HepG2 (cell line): ENCODE measurements around the gene PRM3. TPM values are rescaled to one million over a fixed set of nuclear protein-coding genes. Genes with fewer than 3 reads are reported as not detected.

Experiments
- ARNTL ChIP-seq: sonication (generic); formaldehyde crosslinking; IDR thresholded peaks from 2 replicates; pipeline ENCODE4 v1.4.0; 2020; ENCODE audit warnings: mild to moderate bottlenecking, missing genetic modification reagents
- HES4 ChIP-seq: sonication (generic); formaldehyde crosslinking; IDR thresholded peaks from 2 replicates; pipeline ENCODE4 v1.9.0; 2021; ENCODE audit warnings: mild to moderate bottlenecking, missing genetic modification reagents, borderline replicate concordance
- KLF11 ChIP-seq: IDR thresholded peaks from 2 replicates; pipeline ENCODE4 v1.6.1; 2016; ENCODE audit warnings: missing compliant biosample characterization
- PAF1 ChIP-seq: IDR thresholded peaks from 2 replicates; pipeline ENCODE4 v1.6.1; 2016; ENCODE audit warnings: missing genetic modification reagents, missing compliant biosample characterization
- PPARG ChIP-seq: conservative IDR thresholded peaks from 2 replicates; pipeline ENCODE4 v1.6.1; 2016; ENCODE audit warnings: missing biosample characterization, missing genetic modification reagents
- PRMT3 ChIP-seq: sonication (generic); formaldehyde crosslinking; IDR thresholded peaks from 2 replicates; pipeline ENCODE4 v1.8.1; 2022; ENCODE audit warnings: low read depth, mild to moderate bottlenecking, moderate library complexity, missing genetic modification reagents, borderline replicate concordance
- SATB2 ChIP-seq: sonication (generic); formaldehyde crosslinking; IDR thresholded peaks from 2 replicates; pipeline ENCODE4 v1.5.0; 2020; ENCODE audit warnings: missing genetic modification reagents
- ZBTB25 ChIP-seq: IDR thresholded peaks from 2 replicates; pipeline ENCODE4 v1.6.1; 2018; ENCODE audit warnings: missing genetic modification reagents
- ZIK1 ChIP-seq: sonication (generic); formaldehyde crosslinking; IDR thresholded peaks from 2 replicates; pipeline ENCODE4 v1.5.0; 2020; ENCODE audit warnings: mild to moderate bottlenecking, low read depth, missing genetic modification reagents, borderline replicate concordance
- ZNF160 ChIP-seq: sonication (generic); formaldehyde crosslinking; IDR thresholded peaks from 2 replicates; pipeline ENCODE4 v1.8.0; 2022; ENCODE audit warnings: mild to moderate bottlenecking, inconsistent platforms, missing genetic modification reagents
- ZNF335 ChIP-seq: sonication (generic); formaldehyde crosslinking; IDR thresholded peaks from 2 replicates; pipeline ENCODE4 v1.4.0; 2020; ENCODE audit warnings: missing genetic modification reagents
- ZNF670 ChIP-seq: sonication (generic); formaldehyde crosslinking; IDR thresholded peaks from 2 replicates; pipeline ENCODE4 v1.8.0; 2022; ENCODE audit warnings: mild to moderate bottlenecking, missing genetic modification reagents, borderline replicate concordance
- ZNF766 ChIP-seq: sonication (generic); formaldehyde crosslinking; IDR thresholded peaks from 2 replicates; pipeline ENCODE4 v1.5.0; 2020; ENCODE audit warnings: missing genetic modification reagents, borderline replicate concordance
- polyA plus RNA-seq, 8 experiments: library from polyadenylated mRNA; depleted of rRNA in 3 of 8; stranded (reverse) in 7 of 8; unstranded in 1 of 8; fragments of >200 nt; fragmentation: Illumina TruSeq in 4 of 8; extraction: Trizol in 4 of 8; gene quantifications; 2 replicates each; pipeline versions ENCODE4 v1.2.1 to v1.2.3, GENCODE V29; 2011 to 2016; ENCODE audit warnings: low read depth in 4 of 8, missing spikeins in 1 of 8, mixed read lengths in 1 of 8; ENCODE audit not compliant: insufficient read depth in 1 of 8
- total RNA-seq, 5 experiments: library from RNA; depleted of rRNA; stranded (reverse); fragments of >200 nt; fragmentation: Illumina TruSeq; extraction: Trizol; gene quantifications; 2 replicates each; pipeline ENCODE4 v1.2.3, GENCODE V29; 2016; ENCODE audit warnings: low read depth in 1 of 5
- TF ChIP-seq, protein P1 (sequence below): sonication (generic); formaldehyde crosslinking; conservative IDR thresholded peaks from 2 replicates; pipeline ENCODE4 v1.4.0; 2020; ENCODE audit warnings: missing genetic modification reagents
- TF ChIP-seq, protein P2 (sequence below): sonication (generic); formaldehyde crosslinking; IDR thresholded peaks from 2 replicates; pipeline ENCODE4 v1.4.0; 2020; ENCODE audit warnings: mild to moderate bottlenecking, low read depth, missing genetic modification reagents
- TF ChIP-seq, protein P3 (sequence below): sonication (generic); formaldehyde crosslinking; IDR thresholded peaks from 2 replicates; pipeline ENCODE4 v1.4.0; 2020; ENCODE audit warnings: missing genetic modification reagents, low read depth, mild to moderate bottlenecking, borderline replicate concordance
- TF ChIP-seq, protein P4 (sequence below): IDR thresholded peaks from 2 replicates; pipeline ENCODE4 v1.6.1; 2016; ENCODE audit warnings: low read depth, borderline replicate concordance
- TF ChIP-seq, protein P5 (sequence below): sonication (generic); formaldehyde crosslinking; IDR thresholded peaks from 2 replicates; pipeline ENCODE4 v1.4.0; 2020; ENCODE audit warnings: missing genetic modification reagents, borderline replicate concordance

The PRM3 gene
- total and polyA plus RNA-seq, 2 of the 13 experiments (the other 11 are each of a cell fraction or from before 2014, with no cell fraction given) = not detected

GRCh38 chr16:11257131-11257938 lies 16.1 kb downstream of the PRM3 start (continued):
- TF ChIP-seq, protein P1, sequence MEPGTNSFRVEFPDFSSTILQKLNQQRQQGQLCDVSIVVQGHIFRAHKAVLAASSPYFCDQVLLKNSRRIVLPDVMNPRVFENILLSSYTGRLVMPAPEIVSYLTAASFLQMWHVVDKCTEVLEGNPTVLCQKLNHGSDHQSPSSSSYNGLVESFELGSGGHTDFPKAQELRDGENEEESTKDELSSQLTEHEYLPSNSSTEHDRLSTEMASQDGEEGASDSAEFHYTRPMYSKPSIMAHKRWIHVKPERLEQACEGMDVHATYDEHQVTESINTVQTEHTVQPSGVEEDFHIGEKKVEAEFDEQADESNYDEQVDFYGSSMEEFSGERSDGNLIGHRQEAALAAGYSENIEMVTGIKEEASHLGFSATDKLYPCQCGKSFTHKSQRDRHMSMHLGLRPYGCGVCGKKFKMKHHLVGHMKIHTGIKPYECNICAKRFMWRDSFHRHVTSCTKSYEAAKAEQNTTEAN = peak; percentile 85; the same call in 1 of the 2 replicates
- TF ChIP-seq, protein P2, sequence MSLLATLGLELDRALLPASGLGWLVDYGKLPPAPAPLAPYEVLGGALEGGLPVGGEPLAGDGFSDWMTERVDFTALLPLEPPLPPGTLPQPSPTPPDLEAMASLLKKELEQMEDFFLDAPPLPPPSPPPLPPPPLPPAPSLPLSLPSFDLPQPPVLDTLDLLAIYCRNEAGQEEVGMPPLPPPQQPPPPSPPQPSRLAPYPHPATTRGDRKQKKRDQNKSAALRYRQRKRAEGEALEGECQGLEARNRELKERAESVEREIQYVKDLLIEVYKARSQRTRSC (CRISPR knock-in tag) = peak; percentile 91
- TF ChIP-seq, protein P3, sequence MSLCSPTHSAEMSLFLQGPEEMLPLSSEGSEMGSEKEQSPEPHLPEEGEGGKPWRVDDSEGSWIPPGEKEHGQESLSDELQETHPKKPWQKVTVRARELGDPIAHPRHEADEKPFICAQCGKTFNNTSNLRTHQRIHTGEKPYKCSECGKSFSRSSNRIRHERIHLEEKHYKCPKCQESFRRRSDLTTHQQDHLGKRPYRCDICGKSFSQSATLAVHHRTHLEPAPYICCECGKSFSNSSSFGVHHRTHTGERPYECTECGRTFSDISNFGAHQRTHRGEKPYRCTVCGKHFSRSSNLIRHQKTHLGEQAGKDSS (CRISPR knock-in tag) = peak; percentile 94
- peak; percentile 64; the same call in 1 of the 2 replicates for TF ChIP-seq ZNF670 (CRISPR knock-in tag)
- peak; percentile 41; the same call in 1 of the 2 replicates for TF ChIP-seq ZIK1 (CRISPR knock-in tag)
- TF ChIP-seq HES4 (CRISPR knock-in tag) = peak; percentile 90; the same call in 1 of the 2 replicates
- peak; percentile 61; the same call in 1 of the 2 replicates for TF ChIP-seq ZNF160
- TF ChIP-seq ZBTB25 (CRISPR knock-in tag) = no peak
- TF ChIP-seq ZNF335 (CRISPR knock-in tag) = no peak
- TF ChIP-seq PRMT3 = peak; percentile 20; the same call in 1 of the 2 replicates
- TF ChIP-seq ARNTL (CRISPR knock-in tag) = peak; percentile 64; the same call in 1 of the 2 replicates
- TF ChIP-seq, protein P4, sequence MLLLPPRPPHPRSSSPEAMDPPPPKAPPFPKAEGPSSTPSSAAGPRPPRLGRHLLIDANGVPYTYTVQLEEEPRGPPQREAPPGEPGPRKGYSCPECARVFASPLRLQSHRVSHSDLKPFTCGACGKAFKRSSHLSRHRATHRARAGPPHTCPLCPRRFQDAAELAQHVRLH (CRISPR knock-in tag) = peak; percentile 65; the same call in 1 of the 2 replicates
- no peak; the same call in 1 of the 2 replicates for TF ChIP-seq KLF11 (CRISPR knock-in tag)
- no peak for TF ChIP-seq PPARG (CRISPR knock-in tag)
- TF ChIP-seq SATB2 (CRISPR knock-in tag) = peak; percentile 91; the same call in 1 of the 2 replicates
- TF ChIP-seq, protein P5, sequence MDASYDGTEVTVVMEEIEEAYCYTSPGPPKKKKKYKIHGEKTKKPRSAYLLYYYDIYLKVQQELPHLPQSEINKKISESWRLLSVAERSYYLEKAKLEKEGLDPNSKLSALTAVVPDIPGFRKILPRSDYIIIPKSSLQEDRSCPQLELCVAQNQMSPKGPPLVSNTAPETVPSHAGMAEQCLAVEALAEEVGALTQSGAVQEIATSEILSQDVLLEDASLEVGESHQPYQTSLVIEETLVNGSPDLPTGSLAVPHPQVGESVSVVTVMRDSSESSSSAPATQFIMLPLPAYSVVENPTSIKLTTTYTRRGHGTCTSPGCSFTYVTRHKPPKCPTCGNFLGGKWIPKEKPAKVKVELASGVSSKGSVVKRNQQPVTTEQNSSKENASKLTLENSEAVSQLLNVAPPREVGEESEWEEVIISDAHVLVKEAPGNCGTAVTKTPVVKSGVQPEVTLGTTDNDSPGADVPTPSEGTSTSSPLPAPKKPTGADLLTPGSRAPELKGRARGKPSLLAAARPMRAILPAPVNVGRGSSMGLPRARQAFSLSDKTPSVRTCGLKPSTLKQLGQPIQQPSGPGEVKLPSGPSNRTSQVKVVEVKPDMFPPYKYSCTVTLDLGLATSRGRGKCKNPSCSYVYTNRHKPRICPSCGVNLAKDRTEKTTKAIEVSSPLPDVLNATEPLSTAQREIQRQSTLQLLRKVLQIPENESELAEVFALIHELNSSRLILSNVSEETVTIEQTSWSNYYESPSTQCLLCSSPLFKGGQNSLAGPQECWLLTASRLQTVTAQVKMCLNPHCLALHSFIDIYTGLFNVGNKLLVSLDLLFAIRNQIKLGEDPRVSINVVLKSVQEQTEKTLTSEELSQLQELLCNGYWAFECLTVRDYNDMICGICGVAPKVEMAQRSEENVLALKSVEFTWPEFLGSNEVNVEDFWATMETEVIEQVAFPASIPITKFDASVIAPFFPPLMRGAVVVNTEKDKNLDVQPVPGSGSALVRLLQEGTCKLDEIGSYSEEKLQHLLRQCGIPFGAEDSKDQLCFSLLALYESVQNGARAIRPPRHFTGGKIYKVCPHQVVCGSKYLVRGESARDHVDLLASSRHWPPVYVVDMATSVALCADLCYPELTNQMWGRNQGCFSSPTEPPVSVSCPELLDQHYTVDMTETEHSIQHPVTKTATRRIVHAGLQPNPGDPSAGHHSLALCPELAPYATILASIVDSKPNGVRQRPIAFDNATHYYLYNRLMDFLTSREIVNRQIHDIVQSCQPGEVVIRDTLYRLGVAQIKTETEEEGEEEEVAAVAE (CRISPR knock-in tag) = peak; percentile 73; the same call in 1 of the 2 replicates
- TF ChIP-seq ZNF766 (CRISPR knock-in tag) = no peak; the same call in none of the 2 replicates
- TF ChIP-seq PAF1 (CRISPR knock-in tag) = peak; percentile 30
